BJ (cell line): ENCODE measurements around the gene FOXN1. TPM values are rescaled to one million over a fixed set of nuclear protein-coding genes. Genes with fewer than 3 reads are reported as not detected.

Source experiments
- CTCF ChIA-PET: fragments of 350-600 bp; formaldehyde crosslinking; extraction: SDS; loops from one replicate; lab custom pipeline; 2021; ENCODE audit warnings: antibody characterized with exemption, inconsistent platforms; lab: Yijun Ruan, JAX
- POLR2A ChIA-PET: fragments of 300-600 bp; sonication (Branson Sonifier 250); formaldehyde crosslinking; extraction: SDS; loops from one replicate; lab custom pipeline; 2021; ENCODE audit warnings: antibody characterized with exemption; lab: Charles Lee
- DNase-seq: peaks from one replicate; pipeline ENCODE4 v3.0.0-alpha.2; 2011; ENCODE audit warnings: low read depth
- H3K27me3 ChIP-seq: 2 replicates; pipeline ENCODE4 v1.6.0; 2011; ENCODE audit warnings: low read length; ENCODE audit not compliant: control insufficient read depth, insufficient read depth
- H3K36me3 ChIP-seq: 2 replicates; pipeline ENCODE4 v1.5.1; 2011; ENCODE audit warnings: low read length; ENCODE audit not compliant: control insufficient read depth, insufficient read depth
- H3K4me3 ChIP-seq: 2 replicates; pipeline ENCODE4 v1.5.1; 2011; ENCODE audit warnings: low read depth, mild to moderate bottlenecking, control low read depth, low read length
- CTCF ChIP-seq: IDR thresholded peaks from 2 replicates; pipeline ENCODE4 v1.5.1; 2011; ENCODE audit warnings: low read depth, mild to moderate bottlenecking, control low read depth, inconsistent platforms, low read length, moderate library complexity; ENCODE audit not compliant: insufficient read depth
- polyA plus RNA-seq: library from polyadenylated mRNA; depleted of rRNA; stranded (reverse); fragments of >200 nt; gene quantifications from 2 replicates; pipeline ENCODE4 v1.2.3, GENCODE V29; 2011

FOXN1 gene
- polyA plus RNA-seq, 1 experiment = not detected

- H3K4me3 ChIP-seq = no peak overlapping the region
- DNase-seq = peak; percentile 31
- CTCF ChIA-PET = no interaction called here
- H3K36me3 ChIP-seq = no peaks in the 10 kb centered on the region
- TF ChIP-seq CTCF = no peak
- POLR2A ChIA-PET = no interaction called here
- peaks cover 6% of the 10 kb centered on the region for H3K27me3 ChIP-seq
These were observed 18.6 kb downstream of the FOXN1 start for GRCh38 chr17:28524476-28525424.

GRCh38 chr17:28526381-28526780 is 20.2 kb downstream of the FOXN1 start:
- Histone ChIP-seq H3K4me3 (no peak overlapping the region), H3K27me3 (peaks cover 6% of the 10 kb centered on the region), H3K36me3 (no peaks in the 10 kb centered on the region)
- TF ChIP-seq CTCF = no peak
- POLR2A ChIA-PET = no interaction called here
- CTCF ChIA-PET = interaction anchor here (0.9 to 4.1 kb wide), 4 partner anchors 14 to 118 kb away, joined by 3 to 19 read pairs (median 3); no protein-coding TSS in a partner anchor
- no peak for DNase-seq

GRCh38 chr17:28527181-28527681 is 21.1 kb downstream of the FOXN1 start:
- Histone ChIP-seq H3K27me3 (peaks cover 2% of the 10 kb centered on the region; the same call in 1 of the 2 replicates), H3K4me3 (no peak overlapping the region), H3K36me3 (no peaks in the 10 kb centered on the region)
- TF ChIP-seq CTCF = no peak
- CTCF ChIA-PET = interaction anchor here (0.8 to 4.1 kb wide), 4 partner anchors 13 to 117 kb away, joined by 3 to 19 read pairs (median 3); no protein-coding TSS in a partner anchor
- DNase-seq = no peak
- POLR2A ChIA-PET = no interaction called here

GRCh38 chr17:28527859-28528258 is 21.7 kb downstream of the FOXN1 start:
- Histone ChIP-seq H3K27me3 (peaks cover 2% of the 10 kb centered on the region; the same call in 1 of the 2 replicates), H3K36me3 (no peaks in the 10 kb centered on the region), H3K4me3 (no peak overlapping the region)
- ChIA-PET CTCF (interaction anchor here (0.8 to 4.1 kb wide), 3 partner anchors 12 to 34 kb away, joined by 3 to 19 read pairs (median 4); no protein-coding TSS in a partner anchor), POLR2A (no interaction called here)
- no peak for DNase-seq
- no peak for TF ChIP-seq CTCF
